ENCODE data around the gene OR10A3.

OR10A3 gene

GRCh38 chr11:7893796-7894195, 47.7 kb downstream of the OR10A3 start:
- DNase-seq = no peak

GRCh38 chr11:7892840-7893254, 48.7 kb downstream of the OR10A3 start:
- DNase-seq = peak; percentile 41 to 51
- TF ChIP-seq POLR2A (IDR thresholded peaks at IDR 0.05; ENCODE audit: low read length) = no peak
- TF ChIP-seq GATA1 (IDR thresholded peaks at IDR 0.05; ENCODE audit: low read depth, low read length) = no peak

More at GRCh38 chr11:7893796-7894195, 47.7 kb downstream of the OR10A3 start:
- TF ChIP-seq GATA1 (IDR thresholded peaks at IDR 0.05; ENCODE audit: low read depth, low read length) = no peak
- no peak for TF ChIP-seq POLR2A (IDR thresholded peaks at IDR 0.05; ENCODE audit: low read length)

- DNase-seq = no peak
- TF ChIP-seq GATA1 (IDR thresholded peaks at IDR 0.05; ENCODE audit: low read depth, low read length) (no peak), POLR2A (IDR thresholded peaks at IDR 0.05; ENCODE audit: low read length) (no peak)
Measured at GRCh38 chr11:7892059-7892699, 49.3 kb downstream of the OR10A3 start.

DNA sequence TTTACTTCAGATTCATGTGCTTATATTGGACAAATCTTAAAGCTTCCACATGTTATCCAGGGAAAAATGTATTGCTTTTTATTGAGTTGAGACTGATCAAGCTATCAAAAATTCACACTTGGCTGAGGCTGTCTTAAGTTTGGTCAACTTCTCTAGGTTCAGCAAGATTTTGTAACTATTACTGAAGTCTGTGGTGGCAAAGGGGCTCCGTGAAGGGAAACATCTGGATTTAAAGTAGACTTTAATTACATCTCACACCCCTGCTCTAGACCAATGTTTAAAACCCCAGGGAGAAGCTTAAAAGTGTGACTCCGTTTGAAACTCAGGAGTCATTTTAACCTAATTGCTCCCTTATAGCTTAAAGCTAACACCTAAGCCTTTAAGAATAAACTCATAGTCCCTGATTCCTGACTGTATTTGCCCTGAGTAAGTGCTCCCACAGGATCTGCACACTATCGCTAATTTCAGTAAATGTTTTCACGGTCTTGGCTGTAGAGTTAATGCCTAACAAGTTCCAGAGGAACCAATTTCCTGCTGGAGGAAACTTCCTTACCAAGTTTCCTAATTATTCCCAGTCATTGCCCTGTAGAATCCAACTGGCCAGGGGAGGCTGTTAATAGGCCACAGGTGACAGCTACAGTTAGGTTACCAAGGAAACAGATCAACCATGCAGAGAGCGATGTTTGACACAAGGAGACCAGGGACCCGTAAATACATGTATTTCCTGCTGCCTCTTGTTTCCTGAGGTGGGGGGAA, 50.9 kb downstream of the OR10A3 start:
- DNase-seq = no peak
- TF ChIP-seq POLR2A (IDR thresholded peaks at IDR 0.05; ENCODE audit: low read length) = no peak
- TF ChIP-seq GATA1 (IDR thresholded peaks at IDR 0.05; ENCODE audit: low read depth, low read length) = no peak

DNA sequence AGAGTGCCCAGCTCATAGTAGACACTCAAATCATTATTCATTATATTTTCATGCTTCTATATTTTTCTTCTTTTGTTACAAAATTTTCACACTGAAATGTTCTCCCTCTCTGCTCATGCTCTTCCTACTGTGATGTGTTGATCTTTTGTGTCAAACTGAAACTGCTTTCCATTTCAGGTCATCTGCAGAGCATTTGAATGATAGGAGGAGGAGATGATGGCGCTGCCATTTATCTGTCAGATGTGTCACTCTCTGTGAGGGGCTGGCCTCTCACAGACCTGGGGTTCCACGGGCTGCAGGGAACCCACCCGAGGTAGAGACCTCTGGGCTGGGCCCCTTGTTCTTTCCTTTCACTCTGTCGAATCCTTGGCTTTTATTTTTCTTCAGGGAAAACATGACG, 51.5 kb downstream of the OR10A3 start:
- DNase-seq = no peak
- TF ChIP-seq GATA1 (IDR thresholded peaks at IDR 0.05; ENCODE audit: low read depth, low read length) = no peak
- no peak for TF ChIP-seq POLR2A (IDR thresholded peaks at IDR 0.05; ENCODE audit: low read length)

Measured in erythroblast (primary cell).